A673 (cell line): ENCODE measurements around the gene EYS. TPM values are rescaled to one million over a fixed set of nuclear protein-coding genes. Genes with fewer than 3 reads are reported as not detected.

Source experiments
- BruUV-seq: library from RNA; stranded (reverse); fragments of 400-500 nt; replicated peaks from 2 replicates; lab custom pipeline; 2021; lab: Mats Ljungman, UMichigan
- CTCF ChIA-PET: fragments of 300-600 bp; sonication (Branson Sonifier 250); formaldehyde crosslinking; loops from one replicate; lab custom pipeline; 2022; ENCODE audit warnings: antibody characterized with exemption; lab: Charles Lee
- POLR2A ChIA-PET: fragments of 300-600 bp; sonication (Branson Sonifier 250); formaldehyde crosslinking; loops from one replicate; lab custom pipeline; 2022; ENCODE audit warnings: antibody characterized with exemption; ENCODE audit not compliant: low non-redundant PET; lab: Charles Lee
- DNase-seq: peaks from one replicate; pipeline ENCODE4 v3.0.0-alpha.2; 2015; ENCODE audit warnings: low spot score
- H3K27ac ChIP-seq: fragments of 200-600 bp; sonication (generic); 2 replicates; pipeline ENCODE4 v1.5.1; 2016; ENCODE audit warnings: mixed run types, low read depth, mild to moderate bottlenecking, mixed read lengths, antibody characterized with exemption, low read length; ENCODE audit not compliant: poor library complexity, severe bottlenecking
- H3K27me3 ChIP-seq: fragments of 200-600 bp; sonication (generic); replicated peaks from 2 replicates; pipeline ENCODE4 v1.6.1; 2017; ENCODE audit warnings: mixed run types, low read depth, mild to moderate bottlenecking, mixed read lengths, antibody characterized with exemption, low read length; ENCODE audit not compliant: insufficient read depth, poor library complexity
- H3K36me3 ChIP-seq: fragments of 200-600 bp; sonication (generic); 2 replicates; pipeline ENCODE4 v1.6.1; 2016; ENCODE audit warnings: mixed run types, mild to moderate bottlenecking, mixed read lengths, antibody characterized with exemption, low read length; ENCODE audit not compliant: insufficient read depth, poor library complexity, severe bottlenecking
- H3K4me1 ChIP-seq: fragments of 200-600 bp; sonication (generic); 2 replicates; pipeline ENCODE4 v1.6.1; 2017; ENCODE audit warnings: mixed run types, mild to moderate bottlenecking, mixed read lengths, antibody characterized with exemption, low read length; ENCODE audit not compliant: insufficient read depth, poor library complexity, severe bottlenecking
- H3K4me3 ChIP-seq: fragments of 200-600 bp; sonication (generic); 2 replicates; pipeline ENCODE4 v1.5.1; 2016; ENCODE audit warnings: low read depth, mixed run types, mild to moderate bottlenecking, mixed read lengths, low read length; ENCODE audit not compliant: poor library complexity, severe bottlenecking
- H3K9me3 ChIP-seq: fragments of 200-600 bp; sonication (generic); 2 replicates; pipeline ENCODE4 v1.6.1; 2016; ENCODE audit warnings: mixed run types, low read depth, mild to moderate bottlenecking, mixed read lengths, antibody characterized with exemption, low read length; ENCODE audit not compliant: poor library complexity, severe bottlenecking
- EZH2 ChIP-seq: fragments of 200-600 bp; sonication (generic); IDR thresholded peaks from 2 replicates; pipeline ENCODE4 v1.6.1; 2017; ENCODE audit warnings: borderline replicate concordance, low read depth, mild to moderate bottlenecking, mixed read lengths, antibody characterized with exemption, low read length; ENCODE audit not compliant: poor library complexity, severe bottlenecking
- intact Hi-C: fragments of 100-400 bp; cut with micrococcal nuclease; formaldehyde crosslinking; loops from one replicate; pipeline ENCODE4 v1.10.0; 2022; ENCODE audit not compliant: unreplicated experiment
- total RNA-seq: library from RNA; stranded (reverse); gene quantifications from 2 replicates; pipeline ENCODE4 v1.2.3, GENCODE V29; 2021
- TF ChIP-seq, protein P1 (sequence below): fragments of 300-800, 200-600 bp; sonication (generic); conservative IDR thresholded peaks from 2 replicates; pipeline ENCODE4 v1.5.1; 2017; ENCODE audit warnings: low read depth, mild to moderate bottlenecking, antibody characterized with exemption, low read length, moderate library complexity, mixed read lengths

EYS gene
- total RNA-seq, 1 experiment from 2014 or later: 0.47 TPM

DNA sequence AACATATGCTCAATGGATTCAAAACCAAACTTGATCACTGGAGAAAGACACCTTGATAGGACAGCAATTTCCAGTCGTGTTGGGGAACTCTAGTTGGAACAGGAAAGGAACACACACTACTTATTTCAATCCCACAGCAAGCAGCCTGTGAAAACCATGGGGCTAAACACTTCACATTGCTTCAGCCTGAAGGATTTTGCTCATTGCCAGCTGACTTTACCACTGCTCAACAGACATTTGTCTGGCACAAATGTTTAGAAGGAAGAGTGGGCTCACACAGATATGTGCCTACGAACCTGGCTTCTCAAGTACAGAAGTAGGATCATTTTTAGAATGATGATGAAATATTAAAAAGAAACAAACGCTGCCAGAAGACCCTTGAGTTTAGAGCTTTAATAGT lies 1473.3 kb downstream of the EYS start:
- DNase-seq: no peak
- TF ChIP-seq EZH2: no peak
- TF ChIP-seq, protein P1, sequence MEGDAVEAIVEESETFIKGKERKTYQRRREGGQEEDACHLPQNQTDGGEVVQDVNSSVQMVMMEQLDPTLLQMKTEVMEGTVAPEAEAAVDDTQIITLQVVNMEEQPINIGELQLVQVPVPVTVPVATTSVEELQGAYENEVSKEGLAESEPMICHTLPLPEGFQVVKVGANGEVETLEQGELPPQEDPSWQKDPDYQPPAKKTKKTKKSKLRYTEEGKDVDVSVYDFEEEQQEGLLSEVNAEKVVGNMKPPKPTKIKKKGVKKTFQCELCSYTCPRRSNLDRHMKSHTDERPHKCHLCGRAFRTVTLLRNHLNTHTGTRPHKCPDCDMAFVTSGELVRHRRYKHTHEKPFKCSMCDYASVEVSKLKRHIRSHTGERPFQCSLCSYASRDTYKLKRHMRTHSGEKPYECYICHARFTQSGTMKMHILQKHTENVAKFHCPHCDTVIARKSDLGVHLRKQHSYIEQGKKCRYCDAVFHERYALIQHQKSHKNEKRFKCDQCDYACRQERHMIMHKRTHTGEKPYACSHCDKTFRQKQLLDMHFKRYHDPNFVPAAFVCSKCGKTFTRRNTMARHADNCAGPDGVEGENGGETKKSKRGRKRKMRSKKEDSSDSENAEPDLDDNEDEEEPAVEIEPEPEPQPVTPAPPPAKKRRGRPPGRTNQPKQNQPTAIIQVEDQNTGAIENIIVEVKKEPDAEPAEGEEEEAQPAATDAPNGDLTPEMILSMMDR: no peak
- no TSS peak for BruUV-seq
- Histone ChIP-seq H3K27me3 (no peaks in the 10 kb centered on the region), H3K4me3 (no peak overlapping the region), H3K4me1 (no peaks in the 10 kb centered on the region), H3K9me3 (no peaks in the 10 kb centered on the region), H3K36me3 (no peaks in the 10 kb centered on the region), H3K27ac (no peak overlapping the region)
- intact Hi-C loops: no loop called here
- CTCF ChIA-PET: no interaction called here
- POLR2A ChIA-PET: no interaction called here

- Histone ChIP-seq H3K9me3 (no peaks in the 10 kb centered on the region), H3K27ac (no peak overlapping the region), H3K4me1 (no peaks in the 10 kb centered on the region), H3K27me3 (no peaks in the 10 kb centered on the region), H3K36me3 (no peaks in the 10 kb centered on the region), H3K4me3 (no peak overlapping the region)
- no peak for DNase-seq
- POLR2A ChIA-PET: no interaction called here
- intact Hi-C loops: no loop called here
- CTCF ChIA-PET: no interaction called here
- BruUV-seq: no TSS peak
- TF ChIP-seq EZH2: no peak
- TF ChIP-seq, protein P1: no peak
These were observed 1475.1 kb downstream of the EYS start for GRCh38 chr6:64231928-64232327.

GRCh38 chr6:64230530-64230929 lies 1476.5 kb downstream of the EYS start:
- intact Hi-C loops: no loop called here
- BruUV-seq: no TSS peak
- ChIA-PET POLR2A (no interaction called here), CTCF (no interaction called here)
- TF ChIP-seq EZH2: no peak
- TF ChIP-seq, protein P1: no peak
- no peaks in the 10 kb centered on the region for H3K36me3 ChIP-seq
- no peaks in the 10 kb centered on the region for H3K4me1 ChIP-seq
- H3K9me3 ChIP-seq: no peaks in the 10 kb centered on the region
- no peak overlapping the region for H3K4me3 ChIP-seq
- no peak for DNase-seq
- H3K27ac ChIP-seq: no peak overlapping the region
- H3K27me3 ChIP-seq: no peaks in the 10 kb centered on the region
